Measurements from ENCODE around the gene TOGARAM2. TPM values are rescaled to one million over a fixed set of nuclear protein-coding genes. Genes with fewer than 3 reads are reported as not detected.

The TOGARAM2 gene
- total RNA-seq, 2 experiments from 2014 or later: 2.3 to 2.7 TPM

DNA sequence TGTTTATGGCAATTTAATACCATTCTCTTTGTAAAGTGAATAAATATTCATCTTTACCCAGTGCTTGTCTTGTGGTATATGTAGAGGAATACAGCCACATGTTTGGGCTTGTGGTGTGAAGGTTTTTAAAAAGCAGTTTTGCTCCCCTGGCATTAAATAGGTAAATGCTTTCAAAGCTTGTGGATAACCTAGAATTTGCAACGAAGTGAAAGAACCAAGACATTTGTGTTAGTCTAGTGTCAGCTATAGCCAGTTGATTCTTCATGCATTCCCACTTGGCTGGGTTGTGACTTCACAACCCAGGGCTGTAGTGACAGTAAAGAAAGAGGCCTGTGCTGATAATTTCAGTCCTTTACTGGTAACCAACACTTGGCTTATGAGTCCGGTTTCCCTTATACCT is 32.9 kb upstream of the TOGARAM2 start:
- ChIA-PET CTCF (interaction anchor here (2.0 kb wide), 1 partner anchor 10 kb away, joined by 5 read pairs; no protein-coding TSS in a partner anchor), POLR2A (no interaction called here)
- Mint-ChIP-seq H3K4me3 (no peak overlapping the region), H3K27ac (no peak overlapping the region), H3K27me3 (no peaks in the 10 kb centered on the region), H3K9me3 (peaks cover 3% of the 10 kb centered on the region), H3K4me1 (ENCODE audit: low read depth) (peaks cover 5% of the 10 kb centered on the region), H3K36me3 (ENCODE audit: low read depth) (peaks cover 50% of the 10 kb centered on the region)
- DNase-seq (no peak), ATAC-seq (no peak)
- intact Hi-C loops (cut with micrococcal nuclease): no loop called here
- TF ChIP-seq, protein P1, sequence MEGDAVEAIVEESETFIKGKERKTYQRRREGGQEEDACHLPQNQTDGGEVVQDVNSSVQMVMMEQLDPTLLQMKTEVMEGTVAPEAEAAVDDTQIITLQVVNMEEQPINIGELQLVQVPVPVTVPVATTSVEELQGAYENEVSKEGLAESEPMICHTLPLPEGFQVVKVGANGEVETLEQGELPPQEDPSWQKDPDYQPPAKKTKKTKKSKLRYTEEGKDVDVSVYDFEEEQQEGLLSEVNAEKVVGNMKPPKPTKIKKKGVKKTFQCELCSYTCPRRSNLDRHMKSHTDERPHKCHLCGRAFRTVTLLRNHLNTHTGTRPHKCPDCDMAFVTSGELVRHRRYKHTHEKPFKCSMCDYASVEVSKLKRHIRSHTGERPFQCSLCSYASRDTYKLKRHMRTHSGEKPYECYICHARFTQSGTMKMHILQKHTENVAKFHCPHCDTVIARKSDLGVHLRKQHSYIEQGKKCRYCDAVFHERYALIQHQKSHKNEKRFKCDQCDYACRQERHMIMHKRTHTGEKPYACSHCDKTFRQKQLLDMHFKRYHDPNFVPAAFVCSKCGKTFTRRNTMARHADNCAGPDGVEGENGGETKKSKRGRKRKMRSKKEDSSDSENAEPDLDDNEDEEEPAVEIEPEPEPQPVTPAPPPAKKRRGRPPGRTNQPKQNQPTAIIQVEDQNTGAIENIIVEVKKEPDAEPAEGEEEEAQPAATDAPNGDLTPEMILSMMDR (IDR thresholded peaks at IDR 0.05): no peak

DNA sequence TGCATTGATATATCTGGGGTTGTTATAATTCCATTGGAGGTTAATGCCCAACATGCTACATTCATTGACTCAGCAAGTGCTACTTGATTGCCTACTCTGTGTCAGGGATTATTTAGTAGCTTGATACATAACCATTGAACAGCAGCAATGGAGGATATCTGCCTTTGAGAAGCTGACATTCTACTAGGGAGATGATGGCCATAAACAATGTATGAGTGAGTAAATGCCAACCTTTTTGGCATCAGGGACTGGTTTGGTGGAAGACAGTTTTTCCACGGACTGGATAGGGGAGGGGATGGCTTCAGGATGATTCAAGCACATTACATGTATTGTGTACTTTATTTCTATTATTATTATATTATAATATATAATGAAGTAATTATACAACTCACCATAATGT is 31.9 kb upstream of the TOGARAM2 start:
- ATAC-seq: no peak
- intact Hi-C loops (cut with micrococcal nuclease): no loop called here
- H3K27ac Mint-ChIP-seq: no peak overlapping the region

DNA sequence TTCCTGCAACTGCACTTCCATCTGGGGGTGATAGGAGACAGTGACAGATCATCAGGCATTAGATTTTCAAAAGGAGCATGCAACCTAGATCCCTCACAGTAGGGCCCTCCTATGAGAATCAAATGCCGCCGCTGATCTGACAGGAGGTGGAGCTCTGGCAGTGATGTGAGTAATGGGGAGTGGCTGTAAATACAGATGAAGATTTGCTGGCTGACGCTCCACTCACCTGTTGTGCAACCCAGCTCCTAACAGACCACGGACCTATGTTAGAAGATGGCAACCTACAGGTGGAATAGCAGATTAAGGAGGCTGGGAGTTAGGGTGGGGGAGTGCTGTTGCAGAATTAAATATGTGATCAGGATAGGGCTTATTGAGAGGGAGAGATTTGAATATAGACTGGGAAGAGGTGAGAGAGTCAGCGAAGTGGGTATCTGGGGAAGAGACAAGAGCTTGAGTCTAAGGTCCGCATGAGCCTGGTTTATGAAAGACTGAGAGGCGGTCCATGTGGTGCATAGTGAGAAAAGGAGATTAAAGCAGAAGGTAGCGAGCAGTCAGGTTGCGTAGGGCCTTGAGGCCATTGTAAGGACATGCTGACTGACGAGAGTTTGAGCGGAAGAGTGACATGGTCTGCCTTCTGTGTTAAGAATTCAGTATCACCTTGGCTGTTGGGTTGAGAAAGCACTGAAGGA is 31.3 kb upstream of the TOGARAM2 start:
- Mint-ChIP-seq H3K9me3 (peaks cover 3% of the 10 kb centered on the region), H3K4me1 (ENCODE audit: low read depth) (peaks cover 5% of the 10 kb centered on the region), H3K27me3 (no peaks in the 10 kb centered on the region), H3K4me3 (no peak overlapping the region), H3K36me3 (ENCODE audit: low read depth) (peaks cover 36% of the 10 kb centered on the region), H3K27ac (no peak overlapping the region)
- intact Hi-C loops (cut with micrococcal nuclease): loop anchor here (5.0 kb wide), 1 partner anchor 127 kb away; no protein-coding TSS in a partner anchor
- ATAC-seq (no peak), DNase-seq (no peak)
- TF ChIP-seq, protein P1 (IDR thresholded peaks at IDR 0.05): no peak
- ChIA-PET CTCF (interaction anchor here (1.2 to 2.0 kb wide), 2 partner anchors 12 to 129 kb away, joined by 3 to 5 read pairs; no protein-coding TSS in a partner anchor), POLR2A (interaction anchor here (0.8 to 1.3 kb wide), 4 partner anchors 9 to 261 kb away, joined by 3 to 4 read pairs (median 4); no protein-coding TSS in a partner anchor)

More for the DNA sequence above, 31.9 kb upstream of the TOGARAM2 start:
- Mint-ChIP-seq H3K27me3 (no peaks in the 10 kb centered on the region), H3K36me3 (ENCODE audit: low read depth) (peaks cover 40% of the 10 kb centered on the region), H3K4me1 (ENCODE audit: low read depth) (peaks cover 5% of the 10 kb centered on the region), H3K4me3 (no peak overlapping the region), H3K9me3 (peaks cover 3% of the 10 kb centered on the region)
- CTCF ChIA-PET: interaction anchor here (1.2 to 2.0 kb wide), 2 partner anchors 11 to 128 kb away, joined by 3 to 5 read pairs; no protein-coding TSS in a partner anchor
- POLR2A ChIA-PET: interaction anchor here (0.8 to 1.3 kb wide), 3 partner anchors 10 to 261 kb away, joined by 3 to 4 read pairs (median 3); no protein-coding TSS in a partner anchor
- TF ChIP-seq, protein P1 (IDR thresholded peaks at IDR 0.05): no peak
- DNase-seq: no peak

DNA sequence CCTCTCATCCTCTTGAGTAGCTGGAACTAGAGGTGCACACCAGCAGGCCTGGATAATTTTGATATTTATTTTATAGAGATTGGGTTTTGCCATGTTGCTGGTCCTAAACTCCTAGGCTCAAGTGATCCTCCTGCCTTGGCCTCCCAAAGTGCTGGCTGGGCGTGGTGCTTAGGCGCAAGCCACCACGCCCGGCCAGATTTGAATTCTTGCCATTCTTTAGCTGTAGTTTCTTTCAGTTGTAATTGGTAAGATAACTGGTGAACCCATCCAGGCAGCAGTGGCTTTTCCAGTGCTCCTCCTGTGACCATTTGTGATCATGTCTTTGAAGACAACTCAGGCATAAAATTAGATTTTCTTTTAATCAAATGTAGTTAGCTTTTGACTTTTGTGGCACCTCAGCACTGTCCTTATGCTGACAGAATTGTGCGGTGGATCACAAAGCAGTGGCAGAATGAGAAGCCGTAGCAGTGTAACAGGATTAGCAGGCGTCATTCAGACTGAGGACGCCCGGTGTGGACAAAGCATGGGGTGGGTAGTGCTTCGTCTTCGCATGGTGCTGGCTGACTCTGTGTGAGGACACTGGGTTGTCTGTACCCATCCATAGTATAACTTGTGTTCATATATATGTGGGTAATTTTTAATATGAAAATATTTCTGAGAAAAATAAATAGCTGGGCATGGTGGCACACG is 30.0 kb upstream of the TOGARAM2 start:
- CTCF ChIA-PET: no interaction called here
- peaks cover 5% of the 10 kb centered on the region for H3K4me1 Mint-ChIP-seq (ENCODE audit: low read depth)
- POLR2A ChIA-PET: interaction anchor here (0.6 to 1.0 kb wide), 3 partner anchors 41 to 242 kb away, joined by 3 to 4 read pairs (median 4); no protein-coding TSS in a partner anchor
- DNase-seq: no peak
- peaks cover 27% of the 10 kb centered on the region for H3K36me3 Mint-ChIP-seq (ENCODE audit: low read depth)
- no peak overlapping the region for H3K4me3 Mint-ChIP-seq
- H3K9me3 Mint-ChIP-seq: peaks cover 3% of the 10 kb centered on the region
- TF ChIP-seq, protein P1 (IDR thresholded peaks at IDR 0.05): no peak
- no peak for ATAC-seq
- H3K27ac Mint-ChIP-seq: no peak overlapping the region
- no peaks in the 10 kb centered on the region for H3K27me3 Mint-ChIP-seq
- intact Hi-C loops (cut with micrococcal nuclease): loop anchor here (5.0 kb wide), 1 partner anchor 129 kb away; no protein-coding TSS in a partner anchor

Data from activated CD8-positive, alpha-beta T cell treated with anti-CD3 and anti-CD28 coated beads for 36 hours (primary cell).